CD14-positive monocyte (primary cell): Measurements from ENCODE around the gene GASK1B. TPM values are rescaled to one million over a fixed set of nuclear protein-coding genes. Genes with fewer than 3 reads are reported as not detected.
A peak's percentile ranks its signal among the peaks of the same experiment; 100 is the strongest.

Experiments
- DNase-seq, 3 donors: peaks; one replicate each; pipeline ENCODE4 v3.0.0-alpha.2; 2011 to 2022
- H2AFZ ChIP-seq: 2 replicates; pipeline ENCODE4 v1.6.0; 2012; ENCODE audit warnings: mild to moderate bottlenecking, low read depth, low read length, inconsistent platforms; ENCODE audit not compliant: insufficient read depth, poor library complexity, severe bottlenecking
- H3K27ac ChIP-seq, 2 donors: 1 replicate in 1 of 2; 2 replicates in 1 of 2; pipeline ENCODE4 v1.5.1; 2012 to 2013; ENCODE audit warnings: low read length in 2 of 2, control low read depth in 1 of 2, inconsistent platforms in 1 of 2, low read depth in 1 of 2, mild to moderate bottlenecking in 1 of 2
- H3K27me3 ChIP-seq, 2 donors: one replicate each; pipeline versions ENCODE4 v1.6.0 to v1.6.1; 2011 to 2013; ENCODE audit warnings: low read length in 2 of 2; ENCODE audit not compliant: control insufficient read depth in 2 of 2, insufficient read depth in 2 of 2
- H3K36me3 ChIP-seq, 2 donors: replicated peaks in 1 of 2; 1 replicate in 1 of 2; 2 replicates in 1 of 2; pipeline versions ENCODE4 v1.5.1 to v1.6.1; 2012 to 2013; ENCODE audit warnings: low read length in 2 of 2, control low read depth in 1 of 2, inconsistent platforms in 1 of 2, mild to moderate bottlenecking in 1 of 2; ENCODE audit not compliant: insufficient read depth in 2 of 2, control insufficient read depth in 1 of 2
- H3K4me1 ChIP-seq, 2 donors: 1 replicate in 1 of 2; 2 replicates in 1 of 2; pipeline versions ENCODE4 v1.5.1 to v1.6.1; 2012 to 2013; ENCODE audit warnings: low read length in 2 of 2, control low read depth in 1 of 2, inconsistent platforms in 1 of 2, mild to moderate bottlenecking in 1 of 2, moderate library complexity in 1 of 2; ENCODE audit not compliant: insufficient read depth in 2 of 2, control insufficient read depth in 1 of 2
- H3K4me2 ChIP-seq: replicated peaks from 2 replicates; pipeline ENCODE3; 2012; ENCODE audit warnings: low read length, moderate library complexity, mild to moderate bottlenecking; ENCODE audit not compliant: poor library complexity, severe bottlenecking; ENCODE audit errors: extremely low read depth
- H3K4me3 ChIP-seq, 3 experiments: fragments of 200-600 bp in 1 of 3; sonication (generic) in 1 of 3; replicated peaks in 1 of 3; 1 replicate in 2 of 3; 2 replicates in 1 of 3; pipeline ENCODE4 v1.5.1; 2011 to 2013; ENCODE audit warnings: low read length in 3 of 3, mild to moderate bottlenecking in 3 of 3, control low read depth in 2 of 3, low read depth in 2 of 3, inconsistent platforms in 1 of 3, moderate library complexity in 1 of 3
- H3K79me2 ChIP-seq: 2 replicates; pipeline ENCODE4 v1.6.0; 2012; ENCODE audit warnings: mild to moderate bottlenecking, control low read depth, inconsistent platforms, low read length, moderate library complexity; ENCODE audit not compliant: insufficient read depth
- H3K9ac ChIP-seq: 2 replicates; pipeline ENCODE4 v1.6.0; 2017; ENCODE audit warnings: low read length, mild to moderate bottlenecking; ENCODE audit not compliant: insufficient read depth, poor library complexity, severe bottlenecking
- H3K9me3 ChIP-seq, 2 donors: replicated peaks in 1 of 2; 1 replicate in 1 of 2; 2 replicates in 1 of 2; pipeline versions ENCODE4 v1.5.1 to v1.6.1; 2012 to 2013; ENCODE audit warnings: low read length in 2 of 2, control low read depth in 1 of 2; ENCODE audit not compliant: control insufficient read depth in 1 of 2, insufficient read depth in 1 of 2
- H4K20me1 ChIP-seq: 2 replicates; pipeline ENCODE4 v1.6.0; 2012; ENCODE audit warnings: mild to moderate bottlenecking, low read length, control low read depth, moderate library complexity; ENCODE audit not compliant: insufficient read depth
- H3K27ac Mint-ChIP-seq, 7 donors: one replicate each; pipeline ENCODE4 v1.8.0; 2020; ENCODE audit warnings: mild to moderate bottlenecking in 7 of 7, mixed read lengths in 7 of 7, moderate library complexity in 6 of 7, inconsistent platforms in 2 of 7
- H3K27me3 Mint-ChIP-seq, 3 donors: one replicate each; pipeline ENCODE4 v1.8.0; 2021 to 2022; ENCODE audit warnings: low read depth in 3 of 3, mild to moderate bottlenecking in 3 of 3, mixed read lengths in 3 of 3, moderate library complexity in 3 of 3, inconsistent platforms in 1 of 3
- H3K36me3 Mint-ChIP-seq, 2 donors: one replicate each; pipeline ENCODE4 v1.8.0; 2020; ENCODE audit warnings: mixed read lengths in 2 of 2, inconsistent platforms in 1 of 2, mild to moderate bottlenecking in 1 of 2
- H3K4me1 Mint-ChIP-seq: one replicate; pipeline ENCODE4 v1.8.0; 2020; ENCODE audit warnings: mild to moderate bottlenecking, mixed read lengths
- H3K4me3 Mint-ChIP-seq, 2 donors: one replicate each; pipeline ENCODE4 v1.8.0; 2020; ENCODE audit warnings: mild to moderate bottlenecking in 2 of 2, mixed read lengths in 2 of 2, moderate library complexity in 1 of 2
- H3K9me3 Mint-ChIP-seq, 7 donors: one replicate each; pipeline ENCODE4 v1.8.0; 2020 to 2022; ENCODE audit warnings: mixed read lengths in 7 of 7, mild to moderate bottlenecking in 6 of 7, moderate library complexity in 6 of 7, inconsistent platforms in 2 of 7
- WGBS: methylation state at CpG from one replicate; pipeline ENCODE4 v1.1.5; 2013; ENCODE audit warnings: missing lambda C conversion rate; ENCODE audit not compliant: insufficient coverage; 5-methylcytosine and 5-hydroxymethylcytosine counted together
- intact Hi-C, 2 donors: fragments of 100-400 bp; cut with micrococcal nuclease; formaldehyde crosslinking; loops; one replicate each; pipeline versions ENCODE4 v1.15.0 to v1.15.1; 2023
- polyA plus RNA-seq, 3 donors: library from polyadenylated mRNA; depleted of rRNA in 1 of 3; unstranded in 2 of 3; stranded (reverse) in 1 of 3; fragments of 300-500 nt in 2 of 3; fragments of >200 nt in 1 of 3; fragmentation: Illumina TruSeq in 2 of 3; gene quantifications; 1 replicate in 2 of 3; 2 replicates in 1 of 3; pipeline ENCODE4 v1.2.3, GENCODE V29; 2012 to 2021
- TF ChIP-seq, protein P1 (sequence below): fragments of 200-600 bp; IDR thresholded peaks from one replicate; pipeline ENCODE4 v1.8.0; 2022; ENCODE audit warnings: antibody characterized with exemption, mild to moderate bottlenecking

Gene GASK1B
- polyA plus RNA-seq, 3 donors = 34.4 to 106 (median 82.2) TPM

- DNase-seq = no peak
- H3K36me3 ChIP-seq = peaks cover 41 to 96% of the 10 kb centered on the region in 2 donors
- H4K20me1 ChIP-seq = peaks cover 18% of the 10 kb centered on the region
- intact Hi-C loops = no loop called here
- H3K9me3 ChIP-seq = no peaks in the 10 kb centered on the region
- Mint-ChIP-seq H3K27ac (no peak overlapping the region), H3K9me3 (no peaks in the 10 kb centered on the region), H3K4me1 (peaks cover 2% of the 10 kb centered on the region), H3K36me3 (peaks cover 78 to 94% of the 10 kb centered on the region in 2 donors), H3K4me3 (no peak overlapping the region), H3K27me3 (no peaks in the 10 kb centered on the region)
- H3K9ac ChIP-seq = no peak overlapping the region
- 97% methylated on average over 15 of the region's 15 CpGs for WGBS
- TF ChIP-seq, protein P1, sequence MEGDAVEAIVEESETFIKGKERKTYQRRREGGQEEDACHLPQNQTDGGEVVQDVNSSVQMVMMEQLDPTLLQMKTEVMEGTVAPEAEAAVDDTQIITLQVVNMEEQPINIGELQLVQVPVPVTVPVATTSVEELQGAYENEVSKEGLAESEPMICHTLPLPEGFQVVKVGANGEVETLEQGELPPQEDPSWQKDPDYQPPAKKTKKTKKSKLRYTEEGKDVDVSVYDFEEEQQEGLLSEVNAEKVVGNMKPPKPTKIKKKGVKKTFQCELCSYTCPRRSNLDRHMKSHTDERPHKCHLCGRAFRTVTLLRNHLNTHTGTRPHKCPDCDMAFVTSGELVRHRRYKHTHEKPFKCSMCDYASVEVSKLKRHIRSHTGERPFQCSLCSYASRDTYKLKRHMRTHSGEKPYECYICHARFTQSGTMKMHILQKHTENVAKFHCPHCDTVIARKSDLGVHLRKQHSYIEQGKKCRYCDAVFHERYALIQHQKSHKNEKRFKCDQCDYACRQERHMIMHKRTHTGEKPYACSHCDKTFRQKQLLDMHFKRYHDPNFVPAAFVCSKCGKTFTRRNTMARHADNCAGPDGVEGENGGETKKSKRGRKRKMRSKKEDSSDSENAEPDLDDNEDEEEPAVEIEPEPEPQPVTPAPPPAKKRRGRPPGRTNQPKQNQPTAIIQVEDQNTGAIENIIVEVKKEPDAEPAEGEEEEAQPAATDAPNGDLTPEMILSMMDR = no peak
- no peak overlapping the region for H3K4me3 ChIP-seq
- H3K4me2 ChIP-seq = no peak overlapping the region
- no peaks in the 10 kb centered on the region for H3K4me1 ChIP-seq
- H3K27me3 ChIP-seq = no peaks in the 10 kb centered on the region
- H3K27ac ChIP-seq = no peak overlapping the region
- H2AFZ ChIP-seq = no peak overlapping the region
- H3K79me2 ChIP-seq = peaks cover 6% of the 10 kb centered on the region
Observed at GRCh38 chr4:158182736-158183135, 9.9 kb upstream of the GASK1B start.

GRCh38 chr4:158181906-158182305 lies 9.1 kb upstream of the GASK1B start:
- H3K4me1 Mint-ChIP-seq = peaks cover 5% of the 10 kb centered on the region
- 100% methylated on average over 3 of the region's 5 CpGs for WGBS
- no peak for DNase-seq
- no peak overlapping the region for H3K9ac ChIP-seq
- H3K36me3 ChIP-seq = peaks cover 36 to 94% of the 10 kb centered on the region in 2 donors
- no peak overlapping the region for H2AFZ ChIP-seq
- no peak overlapping the region for H3K27ac ChIP-seq
- H3K4me2 ChIP-seq = no peak overlapping the region
- peak overlapping the region in 1 of 7 donors; percentile 35 for H3K27ac Mint-ChIP-seq
- no peak overlapping the region for H3K4me3 ChIP-seq
- H3K9me3 Mint-ChIP-seq = no peaks in the 10 kb centered on the region
- H3K9me3 ChIP-seq = no peaks in the 10 kb centered on the region
- H3K79me2 ChIP-seq = peaks cover 13% of the 10 kb centered on the region
- H4K20me1 ChIP-seq = peaks cover 19% of the 10 kb centered on the region
- H3K27me3 ChIP-seq = no peaks in the 10 kb centered on the region
- H3K27me3 Mint-ChIP-seq = no peaks in the 10 kb centered on the region
- peaks cover 78 to 93% of the 10 kb centered on the region in 2 donors for H3K36me3 Mint-ChIP-seq
- TF ChIP-seq, protein P1 = no peak
- H3K4me3 Mint-ChIP-seq = no peak overlapping the region
- H3K4me1 ChIP-seq = no peaks in the 10 kb centered on the region
- intact Hi-C loops = no loop called here
